M059J (cell line): ENCODE results near the gene AHRR. TPM values are rescaled to one million over a fixed set of nuclear protein-coding genes. Genes with fewer than 3 reads are reported as not detected.
"Not testable (repeated sequence)": the region's sequence is repeated elsewhere in the genome, so short reads cannot be mapped to it uniquely, and the experiment has no call there.

Experiments used
- DNase-seq: peaks from one replicate; pipeline ENCODE4 v3.0.0-alpha.2; 2012; ENCODE audit warnings: low read depth
- total RNA-seq: library from RNA; depleted of rRNA; stranded (reverse); fragments of >200 nt; shearing (Covaris generic); gene quantifications from 2 replicates; pipeline ENCODE4 v1.2.3, GENCODE V29; 2014; rRNA removed

The AHRR gene
- total RNA-seq = 49.1 and 50.6 TPM in 2 replicates

- peak; percentile 76 for DNase-seq
These were observed at the start of gene AHRR for GRCh38 chr5:321230-321725. Gene AHRR, plus strand, starts transcription at chr5:321714. Its CDS starts 22,189 bp downstream, at chr5:343903.

DNA sequence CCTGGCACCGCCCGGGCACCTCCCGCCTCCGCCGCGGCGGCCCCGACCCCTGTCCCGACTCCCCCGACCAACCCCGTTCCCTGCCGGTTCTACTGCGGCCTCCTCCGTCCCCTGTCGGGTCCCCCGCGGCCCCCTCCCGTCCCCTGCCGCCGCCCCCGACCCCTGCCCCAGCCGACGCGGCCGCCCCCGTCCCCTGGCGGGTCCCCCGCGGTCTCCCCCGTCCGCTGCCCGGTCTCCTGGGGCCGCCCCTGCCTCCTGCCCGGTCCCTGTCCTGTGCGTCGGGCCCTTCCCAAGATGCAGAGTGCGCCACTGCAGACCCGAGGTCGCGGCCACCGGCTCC, 49.7 kb upstream of the AHRR start:
- not testable (repeated sequence) for DNase-seq

GRCh38 chr5:273091-273490, 48.4 kb upstream of the AHRR start:
- DNase-seq = not testable (repeated sequence)

- DNase-seq = not testable (repeated sequence)
These were observed 48.0 kb upstream of the AHRR start for GRCh38 chr5:273491-273890.

- DNase-seq = not testable (repeated sequence)
These were observed 47.2 kb upstream of the AHRR start for GRCh38 chr5:274346-274745.

- no peak for DNase-seq
These were observed 42.9 kb upstream of the AHRR start for GRCh38 chr5:278646-279045.

DNA sequence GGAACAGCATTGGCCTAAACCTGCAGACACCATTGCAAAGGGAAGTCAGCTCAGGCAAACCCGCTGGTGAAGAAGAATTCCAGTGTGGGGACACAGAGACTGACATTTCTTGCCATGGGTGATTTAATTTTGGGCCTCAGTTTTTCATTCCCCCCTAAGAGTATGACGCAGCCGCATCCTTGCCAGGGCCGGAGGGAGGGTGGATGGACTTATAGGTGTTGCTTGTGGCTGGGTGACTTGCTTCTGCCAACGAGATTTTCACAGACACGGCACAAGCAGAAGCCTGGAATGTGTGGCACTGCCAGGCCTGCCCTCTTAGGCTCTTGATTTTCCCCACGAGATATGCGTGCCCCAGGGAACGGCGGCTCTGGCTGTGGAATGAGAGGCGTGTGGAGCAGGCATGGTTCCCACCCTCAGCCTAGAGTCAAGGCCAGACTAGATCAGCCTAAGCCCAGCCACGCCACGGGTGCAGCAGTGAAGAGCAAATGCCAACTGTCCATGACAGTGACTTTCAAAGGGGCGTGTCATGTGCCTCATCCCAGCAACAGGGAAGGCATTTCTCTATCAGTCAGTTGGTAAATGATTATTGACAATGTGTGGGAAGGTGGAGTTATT, 42.4 kb upstream of the AHRR start:
- not testable (repeated sequence) for DNase-seq

GRCh38 chr5:285991-286557, 35.4 kb upstream of the AHRR start:
- DNase-seq = no peak

GRCh38 chr5:290200-290599, 31.3 kb upstream of the AHRR start:
- not testable (repeated sequence) for DNase-seq

DNA sequence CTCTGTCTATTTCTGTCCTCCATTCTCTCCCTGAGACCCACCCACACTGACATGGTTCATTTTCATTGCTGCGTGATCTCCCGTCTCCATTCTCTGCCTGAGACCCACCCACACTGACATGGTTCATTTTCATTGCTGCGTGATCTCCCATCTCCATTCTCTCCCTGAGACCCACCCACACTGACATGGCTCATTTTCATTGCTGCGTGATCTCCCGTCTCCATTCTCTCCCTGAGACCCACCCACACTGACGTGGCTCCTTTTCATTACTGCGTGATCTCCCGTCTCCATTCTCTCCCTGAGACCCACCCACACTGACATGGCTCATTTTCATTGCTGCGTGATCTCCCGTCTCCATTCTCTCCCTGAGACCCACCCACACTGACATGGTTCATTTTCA, 30.2 kb upstream of the AHRR start:
- DNase-seq = not testable (repeated sequence)

DNA sequence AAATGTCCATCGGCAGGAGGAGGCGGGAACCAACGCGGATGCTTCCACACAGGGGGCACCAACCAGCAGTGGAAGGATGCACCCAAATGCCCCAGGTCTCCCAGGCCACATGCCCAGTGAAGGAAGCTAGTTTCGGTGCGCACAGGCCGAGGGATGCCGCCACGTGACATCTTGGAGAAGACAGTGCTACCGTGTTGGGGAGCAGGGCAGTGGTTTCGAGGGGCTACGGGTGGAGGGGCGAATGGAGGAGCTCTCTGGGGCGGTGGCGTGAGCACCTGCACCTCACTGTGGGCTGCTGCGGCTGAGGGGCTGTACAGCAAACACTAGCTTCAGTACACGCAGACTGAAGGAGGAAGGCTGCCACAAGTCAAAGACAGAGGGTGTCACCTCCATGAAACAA, 26.7 kb upstream of the AHRR start:
- not testable (repeated sequence) for DNase-seq

- DNase-seq = not testable (repeated sequence)
These were observed 25.3 kb upstream of the AHRR start for GRCh38 chr5:296207-296606.

DNA sequence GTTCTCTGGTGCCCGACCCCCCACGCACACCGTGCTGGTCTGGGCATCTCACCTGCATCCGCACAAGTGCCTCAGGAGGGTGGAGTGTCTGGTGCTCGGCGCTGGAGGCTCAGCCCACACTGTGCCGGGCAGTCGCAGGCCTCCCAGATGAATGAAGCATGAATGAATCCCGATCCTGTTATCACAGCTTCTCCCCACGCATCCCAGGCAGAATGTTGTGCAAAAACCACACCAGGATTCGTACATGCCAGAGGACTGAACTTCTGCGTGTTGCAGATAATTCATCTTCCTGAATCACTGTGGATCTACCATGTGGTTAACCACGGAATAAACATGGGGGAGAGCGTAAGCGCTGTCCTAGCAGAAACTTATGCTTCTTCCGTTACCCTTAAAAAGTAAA, 24.6 kb upstream of the AHRR start:
- DNase-seq = peak; percentile 82

DNA sequence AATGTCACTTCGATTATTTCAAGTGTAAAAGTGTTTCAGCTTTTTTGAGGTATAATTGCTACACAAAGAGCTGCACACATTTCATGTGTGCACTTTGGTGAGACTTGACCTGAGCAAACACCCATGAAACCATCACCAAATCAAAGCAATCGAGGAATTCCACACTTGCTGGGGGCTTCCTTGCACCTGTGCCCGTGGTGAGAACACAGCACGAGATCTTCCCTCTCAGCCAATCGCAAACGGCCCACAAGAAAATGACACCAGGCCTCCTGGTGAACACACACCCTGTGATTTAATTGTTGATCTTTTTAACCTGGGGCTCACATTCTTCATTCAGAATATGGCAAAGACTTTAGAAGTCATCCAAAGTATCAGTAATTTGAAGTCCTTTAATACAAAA, 24.1 kb upstream of the AHRR start:
- DNase-seq = not testable (repeated sequence)

GRCh38 chr5:297991-298736, 23.4 kb upstream of the AHRR start:
- DNase-seq = not testable (repeated sequence)

GRCh38 chr5:298737-299125, 22.8 kb upstream of the AHRR start:
- DNase-seq = no peak

GRCh38 chr5:299921-300320, 21.6 kb upstream of the AHRR start:
- not testable (repeated sequence) for DNase-seq

GRCh38 chr5:300691-301435, 20.7 kb upstream of the AHRR start:
- DNase-seq = not testable (repeated sequence)

GRCh38 chr5:302416-302815, 19.1 kb upstream of the AHRR start:
- DNase-seq = not testable (repeated sequence)

- DNase-seq = no peak
These were observed 18.5 kb upstream of the AHRR start for GRCh38 chr5:302966-303365.

GRCh38 chr5:303741-304140, 17.8 kb upstream of the AHRR start:
- not testable (repeated sequence) for DNase-seq

GRCh38 chr5:305050-305449, 16.5 kb upstream of the AHRR start:
- no peak for DNase-seq
